Neuron (in vitro differentiated cells): ENCODE data around the gene GATAD2A.

ENCODE experiments used
- H2AFZ ChIP-seq: one replicate; pipeline ENCODE4 v1.6.1; 2013; ENCODE audit warnings: low read depth, mild to moderate bottlenecking, inconsistent platforms, low read length, moderate library complexity
- H3K27me3 ChIP-seq: one replicate; pipeline ENCODE4 v1.6.1; 2013; ENCODE audit warnings: low read length; ENCODE audit not compliant: insufficient read depth
- H3K36me3 ChIP-seq: one replicate; pipeline ENCODE4 v1.6.1; 2013; ENCODE audit warnings: low read length; ENCODE audit not compliant: insufficient read depth
- H3K4me1 ChIP-seq: one replicate; pipeline ENCODE4 v1.6.1; 2013; ENCODE audit warnings: low read length; ENCODE audit not compliant: insufficient read depth
- H3K4me3 ChIP-seq: 2 replicates; pipeline ENCODE4 v1.5.1; 2013; ENCODE audit warnings: mild to moderate bottlenecking, low read length, moderate library complexity
- H3K9me3 ChIP-seq: one replicate; pipeline ENCODE4 v1.6.1; 2013; ENCODE audit warnings: low read length

Gene GATAD2A

DNA sequence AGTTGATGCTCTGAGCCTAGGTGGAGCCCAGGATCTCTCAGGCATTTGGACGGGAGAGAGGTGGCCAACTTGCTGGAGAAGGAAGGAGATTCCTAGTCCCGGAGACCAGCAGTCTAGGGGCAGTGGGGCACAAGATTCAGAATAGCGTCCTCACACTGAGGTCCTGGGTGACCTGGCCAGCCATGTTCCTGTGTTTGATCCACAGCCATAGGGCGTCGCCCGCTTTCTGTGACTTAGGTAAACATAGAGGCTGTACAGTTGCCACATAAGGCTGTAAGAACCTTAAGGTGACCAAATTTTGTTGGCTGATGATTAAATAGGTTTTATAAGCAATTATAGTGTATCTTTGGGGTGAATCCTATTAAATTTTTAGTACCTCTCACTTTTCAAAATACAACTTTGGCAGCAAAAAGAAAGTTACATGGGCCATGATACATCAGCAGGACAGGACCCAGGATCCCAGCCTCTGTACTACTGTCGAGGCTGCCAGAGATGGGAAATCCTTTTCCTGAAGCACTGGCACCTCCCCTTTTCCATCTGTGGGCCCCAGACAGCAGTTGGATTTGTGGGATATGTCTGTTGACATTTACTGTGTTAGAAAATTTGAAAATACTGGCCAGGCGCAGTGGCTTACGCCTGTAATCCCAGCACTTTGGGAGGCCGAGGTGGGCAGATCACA, 72.4 kb downstream of the GATAD2A start:
- Histone ChIP-seq H3K4me1 (peaks cover 2% of the 10 kb centered on the region), H3K9me3 (no peaks in the 10 kb centered on the region), H3K36me3 (peaks cover 31% of the 10 kb centered on the region), H3K27me3 (no peaks in the 10 kb centered on the region), H2AFZ (no peak overlapping the region), H3K4me3 (no peak overlapping the region)

DNA sequence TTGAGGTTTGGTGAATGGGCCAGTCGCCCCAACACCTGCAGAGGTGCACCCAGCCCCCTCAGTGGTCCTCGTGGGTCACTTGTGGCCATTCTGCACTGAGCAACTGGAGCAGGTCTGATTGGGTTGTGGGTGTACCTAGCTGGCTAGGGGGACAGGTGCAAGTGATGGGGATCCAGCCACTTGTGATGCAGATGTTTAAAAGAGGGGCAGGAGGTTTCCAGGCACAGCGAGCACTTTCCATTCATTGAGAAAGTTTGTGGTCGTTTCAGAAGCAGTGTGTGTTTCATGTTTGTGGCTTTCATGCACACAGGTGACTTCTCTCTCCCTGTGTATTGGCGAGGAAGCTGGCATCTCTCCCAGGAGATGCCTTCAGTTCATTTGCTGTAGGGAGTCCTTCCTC, 75.2 kb downstream of the GATAD2A start:
- Histone ChIP-seq H2AFZ (no peak overlapping the region), H3K9me3 (no peaks in the 10 kb centered on the region), H3K27me3 (no peaks in the 10 kb centered on the region), H3K4me1 (peaks cover 6% of the 10 kb centered on the region), H3K36me3 (peaks cover 22% of the 10 kb centered on the region), H3K4me3 (no peak overlapping the region)

DNA sequence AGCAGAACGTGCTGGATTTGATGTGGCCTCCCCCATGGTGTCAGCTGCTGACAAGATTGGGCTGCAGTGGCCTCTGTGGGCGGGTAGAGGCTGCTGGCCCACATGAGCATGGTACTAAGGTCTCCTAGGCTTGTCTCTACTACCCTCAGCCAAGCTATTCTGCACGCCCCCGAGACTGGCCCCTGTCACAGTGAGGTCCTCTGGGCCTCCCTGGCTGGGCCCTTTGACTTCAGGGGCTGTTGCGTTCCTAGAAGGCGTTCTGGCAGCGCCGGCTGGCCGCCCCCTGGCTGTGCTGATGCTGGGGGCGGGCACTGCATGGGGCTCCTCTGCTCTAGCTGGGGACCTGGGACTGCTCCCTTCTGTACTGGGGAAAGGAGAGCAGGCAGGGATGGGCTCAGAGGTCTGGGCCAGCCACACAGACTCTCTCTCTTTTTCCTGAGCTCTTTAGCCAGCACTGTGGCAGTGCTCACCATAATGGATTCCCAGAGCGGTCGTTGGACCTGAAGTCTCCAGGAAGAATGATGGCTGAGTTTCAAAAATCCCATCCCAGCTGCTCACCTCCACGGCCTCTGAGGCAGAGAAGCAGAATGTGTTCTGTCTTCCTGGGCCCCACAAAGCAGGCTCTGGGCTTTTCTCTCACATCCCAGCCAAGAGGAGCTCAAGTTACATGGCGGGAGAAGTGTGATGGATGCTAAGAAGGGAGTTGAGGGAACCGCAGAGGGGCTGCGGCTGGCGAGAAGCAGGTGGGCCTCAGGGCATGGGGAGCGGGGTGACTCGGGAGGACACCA, 77.5 kb downstream of the GATAD2A start:
- Histone ChIP-seq H3K4me3 (no peak overlapping the region), H3K27me3 (no peaks in the 10 kb centered on the region), H2AFZ (no peak overlapping the region), H3K36me3 (peaks cover 22% of the 10 kb centered on the region), H3K9me3 (no peaks in the 10 kb centered on the region), H3K4me1 (peaks cover 16% of the 10 kb centered on the region)

DNA sequence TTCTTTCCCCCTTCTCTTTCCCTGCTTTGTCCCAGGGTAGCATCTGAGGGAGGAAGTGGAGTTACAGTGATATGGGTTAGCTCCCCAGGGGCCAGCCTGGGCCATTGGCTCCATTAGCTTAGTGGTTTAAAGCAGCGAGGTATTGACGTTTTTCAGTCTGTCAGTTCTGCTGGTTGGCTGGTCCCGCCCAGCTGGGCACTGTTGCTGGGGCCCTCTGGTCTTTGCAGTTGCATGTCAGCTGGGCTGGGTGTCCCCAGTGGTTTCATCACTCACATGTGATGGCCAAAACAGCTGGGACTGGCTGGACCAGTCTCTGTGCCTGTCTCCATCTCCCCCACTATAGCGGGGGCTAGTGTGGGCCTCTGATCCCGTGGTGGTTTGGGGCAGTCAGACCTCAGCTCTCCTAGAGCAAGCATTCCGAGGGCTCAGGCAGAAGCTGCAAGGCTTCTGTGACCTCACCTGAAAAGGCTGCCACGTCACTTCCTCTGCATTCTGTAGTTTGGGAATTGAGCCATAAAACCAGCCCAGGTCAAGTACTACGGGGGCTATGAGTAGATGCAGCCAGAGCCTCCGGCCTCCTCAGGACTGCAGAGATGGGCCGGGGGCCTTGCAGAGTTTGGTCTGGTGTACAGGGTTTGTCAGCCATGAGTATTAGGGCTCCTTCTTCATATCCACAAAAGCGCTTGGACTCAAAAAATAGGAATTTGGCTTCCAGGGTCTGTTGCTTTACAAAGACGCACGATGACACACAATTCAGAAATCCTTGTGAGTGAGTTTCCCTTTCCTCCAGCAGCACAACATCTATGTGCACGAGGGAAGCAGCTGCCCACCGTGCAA, 79.9 kb downstream of the GATAD2A start:
- Histone ChIP-seq H2AFZ (no peak overlapping the region), H3K36me3 (peaks cover 18% of the 10 kb centered on the region), H3K4me3 (no peak overlapping the region), H3K9me3 (no peaks in the 10 kb centered on the region), H3K4me1 (peaks cover 39% of the 10 kb centered on the region), H3K27me3 (no peaks in the 10 kb centered on the region)

DNA sequence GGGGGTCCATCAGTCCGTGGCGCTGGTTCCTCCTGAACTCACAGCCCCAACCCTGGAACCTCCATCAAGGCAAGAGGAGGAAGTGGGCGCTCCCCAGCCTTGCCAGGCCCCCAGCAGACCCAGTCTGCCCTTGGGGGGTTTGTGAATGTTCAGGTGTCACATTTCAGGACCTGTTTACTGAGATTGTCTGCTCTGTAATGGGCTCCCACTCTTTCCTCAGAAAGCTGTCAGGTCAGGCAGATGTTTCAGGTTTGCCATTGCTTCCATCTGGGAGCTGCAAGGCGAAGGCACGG, 80.5 kb downstream of the GATAD2A start:
- Histone ChIP-seq H3K9me3 (no peaks in the 10 kb centered on the region), H3K36me3 (peaks cover 16% of the 10 kb centered on the region), H3K4me3 (no peak overlapping the region), H3K4me1 (peaks cover 39% of the 10 kb centered on the region), H3K27me3 (no peaks in the 10 kb centered on the region), H2AFZ (no peak overlapping the region)

DNA sequence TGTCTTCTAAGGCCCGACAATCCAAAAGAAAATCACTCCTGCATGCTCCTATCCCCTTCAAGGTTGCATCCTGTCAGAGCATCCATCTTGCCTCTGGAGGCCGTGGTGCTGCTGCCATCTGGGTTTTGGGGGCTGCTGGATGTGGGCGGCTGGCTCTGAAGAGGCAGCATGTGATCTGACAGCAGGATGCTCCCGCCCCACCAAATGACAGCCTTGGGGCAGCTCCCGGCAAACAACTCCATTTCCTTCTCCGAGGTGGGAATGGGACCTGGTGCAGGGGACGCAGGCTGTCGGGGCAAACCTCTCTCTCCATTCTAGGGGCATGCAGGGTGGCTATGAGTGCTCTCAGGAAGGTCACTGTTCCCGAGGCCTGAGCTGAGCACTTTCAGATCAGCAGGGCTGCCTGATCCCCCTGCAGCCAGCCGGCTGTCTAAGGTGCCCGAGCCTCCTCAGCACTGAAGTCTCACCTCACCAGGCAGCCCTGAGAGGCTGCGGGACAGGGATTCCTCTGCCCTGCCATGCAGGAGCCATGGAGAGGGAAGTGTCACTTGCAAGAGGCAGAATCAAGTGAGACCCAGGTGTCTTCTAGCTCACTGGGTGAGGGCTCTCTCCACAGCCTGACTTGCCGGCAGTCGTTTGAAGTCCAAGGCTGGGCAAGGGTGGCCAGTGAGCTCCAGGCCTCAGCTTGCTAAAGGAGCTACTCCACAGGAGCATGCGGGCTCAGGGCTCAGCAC, 81.0 kb downstream of the GATAD2A start:
- H3K4me3 ChIP-seq: no peak overlapping the region
- no peaks in the 10 kb centered on the region for H3K9me3 ChIP-seq
- H3K27me3 ChIP-seq: no peaks in the 10 kb centered on the region
- H3K4me1 ChIP-seq: peaks cover 39% of the 10 kb centered on the region
- H2AFZ ChIP-seq: no peak overlapping the region
- H3K36me3 ChIP-seq: peaks cover 13% of the 10 kb centered on the region

DNA sequence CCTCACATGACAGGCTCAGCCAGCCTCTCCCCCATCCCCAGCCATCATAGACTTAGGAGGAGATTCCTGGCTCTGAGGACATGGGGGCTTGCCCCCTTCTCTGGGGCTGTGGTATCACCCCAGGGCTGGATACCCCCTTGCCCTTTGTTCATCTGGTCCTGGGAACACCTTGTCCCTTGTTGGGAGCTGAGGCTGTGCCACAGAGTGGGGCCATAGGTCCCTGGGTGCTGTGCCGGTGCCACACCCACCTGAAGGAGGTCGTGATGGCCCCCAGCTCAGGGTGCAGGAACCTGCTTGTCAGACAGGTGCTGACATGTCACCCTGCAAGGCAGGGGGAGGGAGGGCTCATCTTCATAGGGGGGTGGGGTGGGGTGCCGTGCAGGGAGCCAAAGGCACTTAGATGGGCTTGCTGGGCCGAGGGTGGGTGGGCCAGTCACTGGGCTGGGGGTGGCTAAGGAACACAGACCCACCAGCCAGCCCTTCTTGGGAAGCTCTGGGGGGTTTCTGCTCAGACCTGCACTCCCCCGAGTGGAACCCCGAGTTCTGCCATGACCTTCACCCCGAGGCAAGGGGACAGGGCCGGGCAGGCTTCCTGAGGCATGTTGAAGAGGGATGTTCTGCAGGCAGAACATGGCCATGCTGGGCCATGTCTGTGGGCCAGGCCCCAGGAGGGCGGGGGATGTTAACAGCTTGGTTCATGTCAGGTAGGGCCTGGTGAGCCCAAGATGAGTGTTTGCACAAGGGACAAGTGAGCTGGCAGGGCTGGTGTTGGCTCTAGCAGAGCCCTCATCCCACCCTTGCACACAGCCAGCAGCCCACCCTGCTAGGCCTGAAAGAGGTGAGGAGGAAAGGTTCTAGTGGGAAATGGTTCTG, 81.8 kb downstream of the GATAD2A start:
- no peak overlapping the region for H3K4me3 ChIP-seq
- no peaks in the 10 kb centered on the region for H3K9me3 ChIP-seq
- H3K4me1 ChIP-seq: peaks cover 38% of the 10 kb centered on the region
- peaks cover 19% of the 10 kb centered on the region for H3K36me3 ChIP-seq
- no peaks in the 10 kb centered on the region for H3K27me3 ChIP-seq
- H2AFZ ChIP-seq: no peak overlapping the region

DNA sequence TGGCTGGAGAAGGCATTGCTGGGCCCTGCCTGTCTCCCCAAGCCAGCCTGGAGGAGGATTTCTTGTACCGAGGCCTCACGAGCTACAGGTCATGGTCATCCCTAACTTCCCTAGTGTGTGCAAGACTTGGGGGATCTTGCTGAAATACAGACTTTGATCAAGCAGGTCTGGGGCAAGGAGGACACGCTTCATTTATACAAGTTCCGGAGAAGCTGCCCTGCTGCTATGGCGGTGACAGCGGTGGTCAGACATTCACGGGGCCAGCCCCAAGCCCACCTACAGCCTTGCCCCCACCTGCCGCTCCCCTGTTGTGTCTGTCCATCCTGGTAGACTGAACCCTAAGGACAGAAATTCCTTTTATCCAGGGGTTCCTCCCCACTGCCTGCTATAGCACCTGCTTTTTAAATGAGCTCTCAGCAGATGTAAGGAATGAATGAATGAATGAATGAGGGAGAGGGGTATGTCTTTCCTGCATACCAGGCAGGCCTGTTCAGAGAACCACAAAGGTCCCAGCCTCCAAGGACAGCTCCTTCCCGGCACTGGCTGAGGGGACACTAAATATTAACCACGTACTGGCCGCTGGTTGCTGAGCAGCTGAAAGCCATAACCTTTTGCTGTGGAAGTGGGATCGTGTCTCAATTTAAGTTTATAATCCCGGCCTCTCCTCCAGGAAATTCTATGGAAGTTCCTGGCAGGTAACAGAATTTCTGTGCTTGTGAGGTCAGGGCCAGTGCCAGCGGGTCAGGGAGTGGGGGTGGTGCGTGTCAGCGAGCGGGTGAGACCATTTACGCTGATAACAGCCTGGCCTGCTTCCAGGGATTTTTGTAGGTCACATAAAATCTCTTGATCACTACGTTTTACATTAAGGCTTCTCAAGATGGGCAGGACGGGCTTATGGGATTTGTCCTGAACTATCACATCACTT, 82.7 kb downstream of the GATAD2A start:
- Histone ChIP-seq H3K36me3 (peaks cover 19% of the 10 kb centered on the region), H2AFZ (no peak overlapping the region), H3K4me1 (peaks cover 37% of the 10 kb centered on the region), H3K4me3 (no peak overlapping the region), H3K9me3 (no peaks in the 10 kb centered on the region), H3K27me3 (no peaks in the 10 kb centered on the region)

DNA sequence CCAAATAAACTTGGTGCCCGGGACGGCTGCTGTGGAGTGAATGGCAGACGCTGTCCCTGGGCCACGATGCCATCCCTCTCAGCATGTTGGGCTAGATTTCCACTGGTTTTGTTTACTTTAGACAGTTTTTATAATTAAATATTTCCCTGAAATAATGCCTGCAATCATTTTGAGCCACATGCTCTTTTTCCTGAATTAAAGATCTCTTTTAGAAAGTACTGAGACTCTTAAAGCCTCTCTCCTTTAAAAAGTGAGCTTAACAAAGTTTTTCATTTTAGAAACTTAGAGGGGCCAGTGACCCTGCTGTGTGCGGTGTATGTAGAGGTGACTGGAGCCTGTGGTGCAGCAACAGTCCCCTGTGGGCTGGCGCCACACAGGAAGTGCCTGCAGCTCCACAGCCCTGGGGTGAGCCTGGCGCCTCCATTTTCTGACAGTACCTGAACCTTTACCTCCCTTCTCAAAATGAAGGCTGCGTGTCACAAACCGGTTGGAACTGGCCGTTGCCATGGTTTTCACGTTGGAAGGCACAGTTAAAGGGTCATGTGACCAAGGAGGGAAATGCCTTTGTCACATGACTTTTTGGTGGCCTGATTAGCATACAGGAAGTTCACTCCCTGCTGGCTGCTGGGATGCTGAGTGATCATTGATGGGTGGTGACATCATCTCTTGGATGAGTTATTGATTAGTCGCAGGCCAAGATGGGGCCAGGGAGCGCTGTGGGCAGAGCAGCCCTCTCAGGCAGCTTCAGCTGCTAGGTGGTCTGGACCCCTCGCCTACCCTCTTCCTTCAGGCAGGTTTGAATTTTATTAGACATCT, 83.6 kb downstream of the GATAD2A start:
- H3K4me1 ChIP-seq: peaks cover 37% of the 10 kb centered on the region

DNA sequence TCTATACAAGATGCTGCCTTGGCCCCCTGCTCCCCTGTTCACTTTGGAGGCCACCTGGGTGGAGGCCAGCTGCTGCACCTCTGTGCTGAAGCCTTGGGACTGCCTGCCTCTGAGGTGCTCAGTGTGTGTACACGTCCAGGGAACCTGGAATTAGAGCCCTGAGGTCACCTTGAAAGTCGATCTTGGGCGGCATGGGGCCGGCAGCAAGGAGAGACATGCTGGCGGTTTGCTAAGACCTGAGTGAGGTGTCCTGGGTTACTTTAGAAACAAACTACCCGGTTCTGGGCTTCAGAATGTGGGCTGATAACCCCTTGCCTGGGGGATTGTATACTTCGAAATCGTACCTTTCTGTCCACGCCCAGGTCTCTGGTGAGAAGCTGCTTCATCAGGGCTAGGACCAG, 84.3 kb downstream of the GATAD2A start:
- no peak overlapping the region for H3K4me3 ChIP-seq
- H3K36me3 ChIP-seq: peaks cover 32% of the 10 kb centered on the region
- no peaks in the 10 kb centered on the region for H3K27me3 ChIP-seq
- H2AFZ ChIP-seq: no peak overlapping the region
- peaks cover 37% of the 10 kb centered on the region for H3K4me1 ChIP-seq
- no peaks in the 10 kb centered on the region for H3K9me3 ChIP-seq

More for the DNA sequence above, 83.6 kb downstream of the GATAD2A start:
- H3K4me3 ChIP-seq: no peak overlapping the region
- no peak overlapping the region for H2AFZ ChIP-seq
- no peaks in the 10 kb centered on the region for H3K9me3 ChIP-seq
- H3K27me3 ChIP-seq: no peaks in the 10 kb centered on the region
- peaks cover 25% of the 10 kb centered on the region for H3K36me3 ChIP-seq
